Karpas-422 (cell line): ENCODE results near the gene PCNX3. TPM values are rescaled to one million over a fixed set of nuclear protein-coding genes. Genes with fewer than 3 reads are reported as not detected.

Experiments used
- DNase-seq: peaks from one replicate; pipeline ENCODE4 v3.0.0-alpha.2; 2015
- H2AFZ ChIP-seq: fragments of 200-600 bp; sonication (generic); 2 replicates; pipeline ENCODE4 v1.6.1; 2014; ENCODE audit warnings: antibody characterized with exemption, low read length, mixed read lengths
- H3K27ac ChIP-seq: fragments of 200-600 bp; sonication (generic); 2 replicates; pipeline ENCODE4 v1.5.1; 2014; ENCODE audit warnings: mild to moderate bottlenecking, low read length, moderate library complexity
- H3K27me3 ChIP-seq: fragments of 200-600 bp; sonication (generic); 2 replicates; pipeline ENCODE4 v1.6.1; 2014; ENCODE audit warnings: low read length, mixed read lengths
- H3K36me3 ChIP-seq: fragments of 200-600 bp; sonication (generic); 2 replicates; pipeline ENCODE4 v1.6.1; 2014; ENCODE audit warnings: low read length, mixed read lengths; ENCODE audit not compliant: insufficient read depth
- H3K4me1 ChIP-seq: fragments of 200-600 bp; sonication (generic); 2 replicates; pipeline ENCODE4 v1.6.1; 2014; ENCODE audit warnings: mild to moderate bottlenecking, low read length, mixed read lengths
- H3K4me2 ChIP-seq: fragments of 200-600 bp; sonication (generic); 2 replicates; pipeline ENCODE4 v1.6.1; 2014; ENCODE audit warnings: low read length, low read depth, mild to moderate bottlenecking; ENCODE audit not compliant: poor library complexity, severe bottlenecking
- H3K4me3 ChIP-seq: fragments of 200-600 bp; sonication (generic); 2 replicates; pipeline ENCODE4 v1.5.1; 2014; ENCODE audit warnings: mild to moderate bottlenecking, antibody characterized with exemption, low read length, mixed read lengths
- H3K79me2 ChIP-seq: fragments of 200-600 bp; sonication (generic); 2 replicates; pipeline ENCODE4 v1.6.1; 2014; ENCODE audit warnings: mild to moderate bottlenecking, low read length, mixed read lengths
- H3K9ac ChIP-seq: fragments of 200-600 bp; sonication (generic); 2 replicates; pipeline ENCODE4 v1.6.0; 2014; ENCODE audit warnings: low read length
- H3K9me2 ChIP-seq: fragments of 200-600 bp; sonication (generic), shearing (Covaris generic); replicated peaks from 2 replicates; pipeline ENCODE4 v1.6.0; 2014; ENCODE audit warnings: mild to moderate bottlenecking, low read length, moderate library complexity; ENCODE audit not compliant: insufficient read depth
- H3K9me3 ChIP-seq: fragments of 300-700, 200-600 bp; sonication (generic); 2 replicates; pipeline ENCODE4 v1.6.1; 2014; ENCODE audit warnings: low read length, mixed read lengths
- H4K20me1 ChIP-seq: fragments of 200-600 bp; sonication (generic); 2 replicates; pipeline ENCODE4 v1.6.1; 2014; ENCODE audit warnings: mild to moderate bottlenecking, antibody characterized with exemption, low read length, low read depth; ENCODE audit not compliant: insufficient read depth
- total RNA-seq: library from RNA; depleted of rRNA; stranded (reverse); fragments of >200 nt; shearing (Covaris generic); gene quantifications from 2 replicates; pipeline ENCODE4 v1.2.3, GENCODE V29; 2014; ENCODE audit warnings: low replicate concordance

PCNX3 gene
- total RNA-seq, 1 experiment from 2014 or later, result 20.4 TPM

DNA sequence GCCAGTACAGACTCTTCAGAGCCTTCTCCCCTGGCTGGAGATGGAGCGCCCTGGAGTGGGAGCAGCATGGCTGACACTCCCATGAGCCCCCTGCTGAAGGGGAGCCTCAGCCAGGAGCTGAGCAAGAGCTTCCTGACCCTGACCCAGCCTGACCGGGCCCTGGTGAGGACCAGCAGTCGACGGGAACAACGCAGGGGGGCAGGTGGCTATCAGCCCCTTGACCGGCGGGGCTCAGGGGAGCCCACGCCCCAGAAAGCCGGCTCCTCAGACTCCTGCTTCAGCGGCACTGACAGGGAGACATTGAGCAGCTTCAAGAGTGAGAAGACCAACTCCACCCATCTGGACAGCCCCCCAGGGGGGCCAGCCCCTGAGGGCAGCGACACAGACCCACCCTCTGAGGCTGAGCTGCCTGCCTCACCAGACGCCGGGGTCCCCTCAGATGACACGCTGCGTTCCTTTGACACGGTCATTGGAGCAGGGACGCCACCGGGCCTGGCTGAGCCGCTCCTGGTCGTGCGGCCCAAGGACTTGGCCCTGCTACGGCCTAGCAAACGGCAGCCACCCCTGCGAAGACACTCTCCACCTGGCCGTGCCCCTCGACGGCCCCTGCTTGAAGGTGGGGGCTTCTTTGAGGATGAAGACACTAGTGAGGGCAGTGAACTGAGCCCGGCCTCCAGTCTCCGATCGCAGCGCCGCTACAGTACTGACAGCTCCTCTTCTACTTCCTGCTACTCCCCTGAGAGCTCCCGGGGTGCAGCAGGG lies 2.6 kb downstream of the PCNX3 start:
- Histone ChIP-seq H3K4me1 (peaks cover 14% of the 10 kb centered on the region), H4K20me1 (peaks cover 29% of the 10 kb centered on the region), H3K27me3 (no peaks in the 10 kb centered on the region), H3K4me2 (no peak overlapping the region), H3K79me2 (peaks cover 43% of the 10 kb centered on the region), H3K36me3 (0 out of 2 replicates have a peak, but pooled peaks cover 3% of the 10 kb centered on the region), H2AFZ (no peak overlapping the region), H3K4me3 (no peak overlapping the region), H3K9me2 (no peaks in the 10 kb centered on the region), H3K9ac (no peak overlapping the region), H3K27ac (no peak overlapping the region), H3K9me3 (no peaks in the 10 kb centered on the region)
- no peak for DNase-seq

- Histone ChIP-seq H3K4me3 (no peak overlapping the region), H3K4me2 (no peak overlapping the region), H3K9ac (no peak overlapping the region), H3K27ac (no peak overlapping the region), H3K27me3 (no peaks in the 10 kb centered on the region), H3K36me3 (0 out of 2 replicates have a peak, but pooled peaks cover 3% of the 10 kb centered on the region), H3K9me2 (no peaks in the 10 kb centered on the region), H2AFZ (no peak overlapping the region), H3K9me3 (no peaks in the 10 kb centered on the region), H3K79me2 (peaks cover 37% of the 10 kb centered on the region), H4K20me1 (peaks cover 29% of the 10 kb centered on the region), H3K4me1 (peaks cover 12% of the 10 kb centered on the region)
- no peak for DNase-seq
These were observed 3.2 kb downstream of the PCNX3 start for GRCh38 chr11:65618763-65619162.

GRCh38 chr11:65619281-65619928 lies 3.8 kb downstream of the PCNX3 start:
- no peaks in the 10 kb centered on the region for H3K27me3 ChIP-seq
- H3K9ac ChIP-seq, result no peak overlapping the region
- 0 out of 2 replicates have a peak, but pooled peaks cover 3% of the 10 kb centered on the region for H3K36me3 ChIP-seq
- H3K4me2 ChIP-seq, result no peak overlapping the region
- no peak overlapping the region for H3K27ac ChIP-seq
- peaks cover 29% of the 10 kb centered on the region for H4K20me1 ChIP-seq
- no peak overlapping the region for H2AFZ ChIP-seq
- H3K9me3 ChIP-seq, result no peaks in the 10 kb centered on the region
- peaks cover 12% of the 10 kb centered on the region for H3K4me1 ChIP-seq
- H3K79me2 ChIP-seq, result peaks cover 31% of the 10 kb centered on the region
- H3K4me3 ChIP-seq, result no peak overlapping the region
- H3K9me2 ChIP-seq, result no peaks in the 10 kb centered on the region
- no peak for DNase-seq

- Histone ChIP-seq H4K20me1 (peaks cover 29% of the 10 kb centered on the region), H3K27me3 (no peaks in the 10 kb centered on the region), H2AFZ (no peak overlapping the region), H3K36me3 (0 out of 2 replicates have a peak, but pooled peaks cover 3% of the 10 kb centered on the region), H3K9ac (no peak overlapping the region), H3K79me2 (peaks cover 28% of the 10 kb centered on the region), H3K4me3 (no peak overlapping the region), H3K27ac (no peak overlapping the region), H3K9me2 (no peaks in the 10 kb centered on the region), H3K9me3 (no peaks in the 10 kb centered on the region), H3K4me1 (peaks cover 12% of the 10 kb centered on the region), H3K4me2 (no peak overlapping the region)
- DNase-seq, result no peak
These were observed 5.1 kb downstream of the PCNX3 start for GRCh38 chr11:65620666-65621065.

GRCh38 chr11:65621460-65621859 lies 5.9 kb downstream of the PCNX3 start:
- Histone ChIP-seq H3K9me2 (no peaks in the 10 kb centered on the region), H3K4me2 (no peak overlapping the region), H3K9me3 (no peaks in the 10 kb centered on the region), H4K20me1 (peaks cover 30% of the 10 kb centered on the region), H3K9ac (no peak overlapping the region), H3K4me1 (peaks cover 11% of the 10 kb centered on the region), H3K79me2 (peaks cover 20% of the 10 kb centered on the region), H3K27me3 (no peaks in the 10 kb centered on the region), H3K36me3 (0 out of 2 replicates have a peak, but pooled peaks cover 7% of the 10 kb centered on the region), H2AFZ (no peak overlapping the region), H3K27ac (no peak overlapping the region), H3K4me3 (no peak overlapping the region)
- DNase-seq, result no peak

GRCh38 chr11:65622011-65622410 lies 6.4 kb downstream of the PCNX3 start:
- Histone ChIP-seq H3K9me2 (no peaks in the 10 kb centered on the region), H3K27me3 (no peaks in the 10 kb centered on the region), H3K36me3 (0 out of 2 replicates have a peak, but pooled peaks cover 12% of the 10 kb centered on the region), H3K9me3 (no peaks in the 10 kb centered on the region), H2AFZ (no peak overlapping the region), H3K4me3 (no peak overlapping the region), H3K4me1 (peaks cover 6% of the 10 kb centered on the region), H3K27ac (no peak overlapping the region), H3K4me2 (no peak overlapping the region), H4K20me1 (peaks cover 27% of the 10 kb centered on the region), H3K9ac (no peak overlapping the region), H3K79me2 (peaks cover 15% of the 10 kb centered on the region)
- no peak for DNase-seq

GRCh38 chr11:65623177-65623576 lies 7.6 kb downstream of the PCNX3 start:
- Histone ChIP-seq H3K9me3 (no peaks in the 10 kb centered on the region), H2AFZ (no peak overlapping the region), H3K79me2 (peaks cover 3% of the 10 kb centered on the region; the same call in 1 of the 2 replicates), H3K27ac (no peak overlapping the region), H4K20me1 (peaks cover 19% of the 10 kb centered on the region; the same call in 1 of the 2 replicates), H3K4me1 (no peaks in the 10 kb centered on the region), H3K27me3 (no peaks in the 10 kb centered on the region), H3K9ac (no peak overlapping the region), H3K4me3 (no peak overlapping the region), H3K9me2 (no peaks in the 10 kb centered on the region), H3K4me2 (no peak overlapping the region), H3K36me3 (peaks cover 17% of the 10 kb centered on the region; the same call in 1 of the 2 replicates)
- no peak for DNase-seq

GRCh38 chr11:65623852-65624616 lies 8.5 kb downstream of the PCNX3 start:
- no peaks in the 10 kb centered on the region for H3K79me2 ChIP-seq

More at GRCh38 chr11:65623852-65624616, 8.5 kb downstream of the PCNX3 start:
- H3K9ac ChIP-seq, result no peak overlapping the region
- no peak overlapping the region for H3K4me2 ChIP-seq
- no peak overlapping the region for H3K27ac ChIP-seq
- no peaks in the 10 kb centered on the region for H3K9me3 ChIP-seq
- no peaks in the 10 kb centered on the region for H3K9me2 ChIP-seq
- no peak overlapping the region for H3K4me3 ChIP-seq
- peaks cover 10% of the 10 kb centered on the region; the same call in 1 of the 2 replicates for H4K20me1 ChIP-seq
- H3K27me3 ChIP-seq, result no peaks in the 10 kb centered on the region
- no peaks in the 10 kb centered on the region for H3K4me1 ChIP-seq
- H2AFZ ChIP-seq, result no peak overlapping the region
- DNase-seq, result no peak
- H3K36me3 ChIP-seq, result peaks cover 17% of the 10 kb centered on the region; the same call in 1 of the 2 replicates
